Gastroesophageal sphincter (tissue), 3 donors: Measurements from ENCODE around the gene GOSR2.

Source experiments
- POLR2A ChIP-seq, 2 donors: fragments of 450-650 bp; IDR thresholded peaks; one replicate each; pipeline ENCODE4 v1.6.1; 2017; ENCODE audit warnings: antibody characterized with exemption in 2 of 2, mild to moderate bottlenecking in 2 of 2, moderate library complexity in 1 of 2
- TF ChIP-seq, protein P1 (sequence below), 4 experiments: fragments of 200-600 bp in 2 of 4; fragments of 450-650 bp in 2 of 4; sonication (generic) in 1 of 4; IDR thresholded peaks; one replicate each; pipeline ENCODE4 v1.5.1; 2017 to 2019; ENCODE audit warnings: antibody characterized with exemption in 4 of 4, mild to moderate bottlenecking in 2 of 4, moderate library complexity in 2 of 4

DNA sequence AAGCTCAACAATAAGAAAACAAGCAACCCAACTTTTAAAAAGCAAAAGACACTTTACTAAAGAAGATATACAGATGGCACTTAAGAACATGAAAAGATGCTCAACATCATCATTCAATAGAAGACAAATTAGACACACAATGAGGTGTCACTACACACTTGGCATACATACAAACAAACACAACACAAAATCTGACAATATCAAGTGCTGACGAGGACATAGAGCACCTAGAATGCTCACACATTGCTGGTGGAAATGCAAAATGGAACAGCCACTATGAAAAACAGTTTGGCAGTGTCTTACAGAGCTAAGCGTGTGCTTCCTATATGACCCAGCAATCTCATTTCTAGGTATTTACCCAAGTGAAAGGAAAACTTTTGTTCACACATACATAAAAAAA is 37.2 kb downstream of the GOSR2 start:
- no peak for TF ChIP-seq POLR2A (IDR thresholded peaks at IDR 0.05)
- TF ChIP-seq, protein P1, sequence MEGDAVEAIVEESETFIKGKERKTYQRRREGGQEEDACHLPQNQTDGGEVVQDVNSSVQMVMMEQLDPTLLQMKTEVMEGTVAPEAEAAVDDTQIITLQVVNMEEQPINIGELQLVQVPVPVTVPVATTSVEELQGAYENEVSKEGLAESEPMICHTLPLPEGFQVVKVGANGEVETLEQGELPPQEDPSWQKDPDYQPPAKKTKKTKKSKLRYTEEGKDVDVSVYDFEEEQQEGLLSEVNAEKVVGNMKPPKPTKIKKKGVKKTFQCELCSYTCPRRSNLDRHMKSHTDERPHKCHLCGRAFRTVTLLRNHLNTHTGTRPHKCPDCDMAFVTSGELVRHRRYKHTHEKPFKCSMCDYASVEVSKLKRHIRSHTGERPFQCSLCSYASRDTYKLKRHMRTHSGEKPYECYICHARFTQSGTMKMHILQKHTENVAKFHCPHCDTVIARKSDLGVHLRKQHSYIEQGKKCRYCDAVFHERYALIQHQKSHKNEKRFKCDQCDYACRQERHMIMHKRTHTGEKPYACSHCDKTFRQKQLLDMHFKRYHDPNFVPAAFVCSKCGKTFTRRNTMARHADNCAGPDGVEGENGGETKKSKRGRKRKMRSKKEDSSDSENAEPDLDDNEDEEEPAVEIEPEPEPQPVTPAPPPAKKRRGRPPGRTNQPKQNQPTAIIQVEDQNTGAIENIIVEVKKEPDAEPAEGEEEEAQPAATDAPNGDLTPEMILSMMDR (IDR thresholded peaks at IDR 0.05), result no peak
